GM21367 (cell line): ENCODE results near the gene SIGLEC9.

Source experiments
- ATAC-seq: cut with Tn5 transposase; IDR thresholded peaks from one replicate; pipeline ENCODE4 v1.9.1; 2021; ENCODE audit not compliant: unreplicated experiment

SIGLEC9 gene

GRCh38 chr19:51122112-51122981, 2.4 kb upstream of the SIGLEC9 start:
- no peak for ATAC-seq

- ATAC-seq, result no peak
Observed at GRCh38 chr19:51123381-51123800, 1.3 kb upstream of the SIGLEC9 start.

GRCh38 chr19:51123802-51124201, 904 bp upstream of the SIGLEC9 start:
- no peak for ATAC-seq

GRCh38 chr19:51124216-51124615, 490 bp upstream of the SIGLEC9 start:
- ATAC-seq, result no peak

GRCh38 chr19:51125421-51126075, 842 bp downstream of the SIGLEC9 start:
- no peak for ATAC-seq

- ATAC-seq, result no peak
Observed at GRCh38 chr19:51127032-51127431, 2.3 kb downstream of the SIGLEC9 start.

- ATAC-seq, result no peak
Observed at GRCh38 chr19:51127755-51128154, 3.0 kb downstream of the SIGLEC9 start.

GRCh38 chr19:51128227-51128626, 3.5 kb downstream of the SIGLEC9 start:
- ATAC-seq, result no peak

- no peak for ATAC-seq
Observed at GRCh38 chr19:51129716-51130115, 5.0 kb downstream of the SIGLEC9 start.

GRCh38 chr19:51131780-51132680, 7.3 kb downstream of the SIGLEC9 start:
- no peak for ATAC-seq

- no peak for ATAC-seq
Observed at GRCh38 chr19:51135004-51135403, 10.3 kb downstream of the SIGLEC9 start.

GRCh38 chr19:51135986-51136762, 11.5 kb downstream of the SIGLEC9 start:
- no peak for ATAC-seq

- no peak for ATAC-seq
Observed at GRCh38 chr19:51136851-51137551, 12.3 kb downstream of the SIGLEC9 start.

GRCh38 chr19:51137792-51138425, 13.2 kb downstream of the SIGLEC9 start:
- no peak for ATAC-seq

GRCh38 chr19:51138549-51138979, 13.9 kb downstream of the SIGLEC9 start:
- ATAC-seq, result no peak

GRCh38 chr19:51139299-51140014, 14.8 kb downstream of the SIGLEC9 start:
- no peak for ATAC-seq

- no peak for ATAC-seq
Observed at GRCh38 chr19:51140441-51140840, 15.7 kb downstream of the SIGLEC9 start.

- ATAC-seq, result no peak
Observed at GRCh38 chr19:51141181-51141580, 16.5 kb downstream of the SIGLEC9 start.

GRCh38 chr19:51142119-51142518, 17.4 kb downstream of the SIGLEC9 start, which contains the start of gene SIGLEC7:
Gene SIGLEC7, plus strand, starts transcription at chr19:51142301. Its CDS starts 69 bp downstream, at chr19:51142370.
- ATAC-seq, result no peak
